H9 (cell line): ENCODE data around the gene ITGB2. TPM values are rescaled to one million over a fixed set of nuclear protein-coding genes. Genes with fewer than 3 reads are reported as not detected.
A peak's percentile ranks its signal among the peaks of the same experiment; 100 is the strongest.

Experiments used
- DNase-seq: peaks from one replicate; pipeline ENCODE4 v3.0.0-alpha.2; 2017
- H2AFZ ChIP-seq: one replicate; pipeline ENCODE4 v1.6.1; 2013; ENCODE audit warnings: mild to moderate bottlenecking, low read length, control low read depth, moderate library complexity
- H2AK5ac ChIP-seq: 2 replicates; pipeline ENCODE4 v1.6.1; 2013; ENCODE audit warnings: low read length, control low read depth, mixed read lengths; ENCODE audit not compliant: insufficient read length
- H2BK120ac ChIP-seq: one replicate; pipeline ENCODE4 v1.6.1; 2013; ENCODE audit warnings: low read depth, mild to moderate bottlenecking, low read length, control low read depth, inconsistent platforms; ENCODE audit not compliant: poor library complexity, severe bottlenecking
- H2BK12ac ChIP-seq: 2 replicates; pipeline ENCODE4 v1.6.1; 2013; ENCODE audit warnings: low read length, control low read depth, mixed read lengths, low read depth; ENCODE audit not compliant: insufficient read length
- H2BK15ac ChIP-seq: 2 replicates; pipeline ENCODE4 v1.6.1; 2013; ENCODE audit warnings: low read depth, low read length, control low read depth
- H2BK20ac ChIP-seq: one replicate; pipeline ENCODE4 v1.6.1; 2013; ENCODE audit warnings: low read depth, mild to moderate bottlenecking, low read length, control low read depth, inconsistent platforms; ENCODE audit not compliant: poor library complexity, severe bottlenecking
- H2BK5ac ChIP-seq: 2 replicates; pipeline ENCODE4 v1.6.1; 2013; ENCODE audit warnings: low read length, control low read depth, mixed read lengths; ENCODE audit not compliant: insufficient read length
- H3K14ac ChIP-seq: 2 replicates; pipeline ENCODE4 v1.6.1; 2013; ENCODE audit warnings: low read length, control low read depth; ENCODE audit not compliant: insufficient read depth
- H3K18ac ChIP-seq: 2 replicates; pipeline ENCODE4 v1.6.1; 2013; ENCODE audit warnings: low read depth, mild to moderate bottlenecking, mixed read lengths, low read length, control low read depth; ENCODE audit not compliant: insufficient read length
- H3K23ac ChIP-seq: 2 replicates; pipeline ENCODE4 v1.6.1; 2013; ENCODE audit warnings: low read length, control low read depth, mixed read lengths, low read depth; ENCODE audit not compliant: insufficient read length
- H3K23me2 ChIP-seq: 2 replicates; pipeline ENCODE4 v1.6.1; 2013; ENCODE audit warnings: low read depth, mild to moderate bottlenecking, mixed read lengths, low read length, control low read depth; ENCODE audit not compliant: insufficient read length, poor library complexity, severe bottlenecking
- H3K27ac ChIP-seq: 2 replicates; pipeline ENCODE4 v1.5.1; 2013; ENCODE audit warnings: low read length, control low read depth, mixed read lengths, low read depth; ENCODE audit not compliant: insufficient read length
- H3K27me3 ChIP-seq: 2 replicates; pipeline ENCODE4 v1.6.1; 2013; ENCODE audit warnings: low read length, control low read depth, inconsistent platforms; ENCODE audit not compliant: insufficient read depth
- H3K4ac ChIP-seq: 2 replicates; pipeline ENCODE4 v1.6.1; 2013; ENCODE audit warnings: low read depth, mild to moderate bottlenecking, control low read depth, inconsistent platforms, low read length, moderate library complexity
- H3K4me1 ChIP-seq: 2 replicates; pipeline ENCODE4 v1.6.1; 2013; ENCODE audit warnings: low read length, control low read depth, inconsistent platforms; ENCODE audit not compliant: insufficient read depth
- H3K4me2 ChIP-seq: 2 replicates; pipeline ENCODE4 v1.6.1; 2013; ENCODE audit warnings: low read length, control low read depth, mixed read lengths; ENCODE audit not compliant: insufficient read length, insufficient read depth
- H3K56ac ChIP-seq: 2 replicates; pipeline ENCODE4 v1.6.1; 2013; ENCODE audit warnings: low read depth, mild to moderate bottlenecking, mixed read lengths, low read length, control low read depth; ENCODE audit not compliant: insufficient read length
- H3K79me1 ChIP-seq: 2 replicates; pipeline ENCODE4 v1.6.1; 2013; ENCODE audit warnings: low read depth, mild to moderate bottlenecking, moderate library complexity, low read length, control low read depth, inconsistent platforms; ENCODE audit not compliant: insufficient read depth, poor library complexity, severe bottlenecking
- H3K79me2 ChIP-seq: 2 replicates; pipeline ENCODE4 v1.6.1; 2013; ENCODE audit warnings: low read length, control low read depth, inconsistent platforms; ENCODE audit not compliant: insufficient read depth
- H3K9ac ChIP-seq: 2 replicates; pipeline ENCODE4 v1.6.1; 2013; ENCODE audit warnings: low read length, control low read depth, mixed read lengths; ENCODE audit not compliant: insufficient read length; ENCODE audit errors: extremely low read depth
- H3K9me3 ChIP-seq: one replicate; pipeline ENCODE4 v1.6.1; 2013; ENCODE audit warnings: low read depth, low read length, inconsistent platforms; ENCODE audit not compliant: control insufficient read depth
- H3T11ph ChIP-seq: one replicate; pipeline ENCODE4 v1.6.1; 2013; ENCODE audit warnings: mild to moderate bottlenecking, low read length, control low read depth, inconsistent platforms
- H4K20me1 ChIP-seq: one replicate; pipeline ENCODE4 v1.6.1; 2013; ENCODE audit not compliant: control insufficient read depth, insufficient read length, insufficient read depth
- H4K5ac ChIP-seq: 2 replicates; pipeline ENCODE4 v1.6.1; 2013; ENCODE audit warnings: low read depth, mild to moderate bottlenecking, mixed read lengths, low read length, control low read depth; ENCODE audit not compliant: insufficient read length
- H4K8ac ChIP-seq: replicated peaks from 2 replicates; pipeline ENCODE4 v1.6.1; 2013; ENCODE audit warnings: low read length, control low read depth, mixed read lengths, low read depth; ENCODE audit not compliant: insufficient read length
- H4K91ac ChIP-seq: 2 replicates; pipeline ENCODE4 v1.6.1; 2013; ENCODE audit warnings: low read depth, mild to moderate bottlenecking, moderate library complexity, mixed read lengths, low read length, control low read depth; ENCODE audit not compliant: insufficient read length
- H3K27ac Mint-ChIP-seq, 3 experiments: 2 replicates in 2 of 3; 3 replicates in 1 of 3; pipeline ENCODE4 v1.8.0; 2020 to 2021; ENCODE audit warnings: mixed read lengths in 3 of 3, mild to moderate bottlenecking in 1 of 3, moderate library complexity in 1 of 3
- H3K27me3 Mint-ChIP-seq: 2 replicates; pipeline ENCODE4 v1.8.0; 2021; ENCODE audit warnings: low read depth, mild to moderate bottlenecking, moderate library complexity, mixed read lengths
- H3K36me3 Mint-ChIP-seq, 3 experiments: 2 replicates in 2 of 3; 3 replicates in 1 of 3; pipeline ENCODE4 v1.8.0; 2020 to 2021; ENCODE audit warnings: low read depth in 3 of 3, mixed read lengths in 3 of 3; ENCODE audit not compliant: insufficient read depth in 1 of 3
- H3K4me1 Mint-ChIP-seq, 2 experiments: 2 replicates each; pipeline ENCODE4 v1.8.0; 2020; ENCODE audit warnings: mixed read lengths in 2 of 2
- H3K4me3 Mint-ChIP-seq, 2 experiments: 2 replicates in 1 of 2; 3 replicates in 1 of 2; pipeline ENCODE4 v1.8.0; 2020 to 2021; ENCODE audit warnings: mild to moderate bottlenecking in 2 of 2, mixed read lengths in 2 of 2, moderate library complexity in 1 of 2
- H3K9me3 Mint-ChIP-seq, 2 experiments: 2 replicates in 1 of 2; 3 replicates in 1 of 2; pipeline ENCODE4 v1.8.0; 2020; ENCODE audit warnings: mild to moderate bottlenecking in 2 of 2, mixed read lengths in 2 of 2, moderate library complexity in 1 of 2
- WGBS: extraction: QIAGEN DNeasy Blood & Tissue Kit; methylation state at CpG from one replicate; pipeline ENCODE4 v1.1.7; 2013; ENCODE audit warnings: missing lambda C conversion rate, low lambda C conversion rate, mixed read lengths; ENCODE audit not compliant: insufficient read length; ENCODE audit errors: extremely low coverage; 5-methylcytosine and 5-hydroxymethylcytosine counted together
- total RNA-seq: library from RNA; stranded (reverse); gene quantifications from 2 replicates; pipeline ENCODE4 v1.2.1, GENCODE V29; 2021
- TF ChIP-seq, protein P1 (sequence below): fragments of 200-600 bp; sonication (generic); conservative IDR thresholded peaks from 3 replicates; pipeline ENCODE4 v1.8.0; 2021; ENCODE audit warnings: antibody characterized with exemption, mild to moderate bottlenecking

Gene ITGB2
- total RNA-seq, 1 experiment from 2014 or later, result 1.1 TPM

DNA sequence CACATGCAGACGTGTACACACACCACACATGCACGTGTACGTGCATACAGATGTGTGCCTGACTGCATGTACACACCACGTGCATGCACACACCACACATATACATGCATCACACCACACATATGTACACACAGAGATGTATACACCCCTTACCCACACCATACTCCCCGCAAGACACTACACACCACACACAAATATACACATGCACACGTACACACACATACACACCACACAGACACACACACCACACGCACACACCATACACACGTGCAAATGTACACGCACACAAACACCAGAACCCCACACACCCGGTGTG is 9.7 kb downstream of the ITGB2 start:
- H3K4ac ChIP-seq, result no peak overlapping the region
- no peaks in the 10 kb centered on the region for H3K4me1 ChIP-seq
- Mint-ChIP-seq H3K27ac (no peak overlapping the region), H3K27me3 (peaks cover 7% of the 10 kb centered on the region), H3K36me3 (no peaks in the 10 kb centered on the region), H3K4me3 (0 out of 5 replicates have a peak overlapping the region, but pooled peaks of 1 of the 2 experiments have one; percentile 27), H3K9me3 (peaks cover 0 to 4% of the 10 kb centered on the region in 2 experiments; a peak in 1 of 5 replicates), H3K4me1 (peaks cover 0 to 12% of the 10 kb centered on the region in 2 experiments; a peak in 2 of 4 replicates)
- H3K18ac ChIP-seq, result no peak overlapping the region
- no peak overlapping the region for H3K4me2 ChIP-seq
- no peak overlapping the region for H2BK12ac ChIP-seq
- H4K5ac ChIP-seq, result no peak overlapping the region
- no CpG with 5 or more reads among the region's 10 CpGs for WGBS
- no peaks in the 10 kb centered on the region for H3K23me2 ChIP-seq
- no peaks in the 10 kb centered on the region for H3K9me3 ChIP-seq
- H2BK15ac ChIP-seq, result no peak overlapping the region
- H3K27me3 ChIP-seq, result no peaks in the 10 kb centered on the region; the same call in 1 of the 2 replicates
- no peak overlapping the region for H2BK20ac ChIP-seq
- no peaks in the 10 kb centered on the region for H3K79me2 ChIP-seq
- H3K9ac ChIP-seq, result no peak overlapping the region
- no peak overlapping the region for H4K91ac ChIP-seq
- H2AK5ac ChIP-seq, result no peak overlapping the region
- H3K23ac ChIP-seq, result no peak overlapping the region
- H3K79me1 ChIP-seq, result no peaks in the 10 kb centered on the region
- H3K27ac ChIP-seq, result no peak overlapping the region
- H3K14ac ChIP-seq, result no peak overlapping the region
- H2AFZ ChIP-seq, result no peak overlapping the region
- H4K20me1 ChIP-seq, result no peaks in the 10 kb centered on the region
- no peak overlapping the region for H2BK120ac ChIP-seq
- no peak overlapping the region for H3K56ac ChIP-seq
- H3T11ph ChIP-seq, result no peak overlapping the region
- TF ChIP-seq, protein P1, sequence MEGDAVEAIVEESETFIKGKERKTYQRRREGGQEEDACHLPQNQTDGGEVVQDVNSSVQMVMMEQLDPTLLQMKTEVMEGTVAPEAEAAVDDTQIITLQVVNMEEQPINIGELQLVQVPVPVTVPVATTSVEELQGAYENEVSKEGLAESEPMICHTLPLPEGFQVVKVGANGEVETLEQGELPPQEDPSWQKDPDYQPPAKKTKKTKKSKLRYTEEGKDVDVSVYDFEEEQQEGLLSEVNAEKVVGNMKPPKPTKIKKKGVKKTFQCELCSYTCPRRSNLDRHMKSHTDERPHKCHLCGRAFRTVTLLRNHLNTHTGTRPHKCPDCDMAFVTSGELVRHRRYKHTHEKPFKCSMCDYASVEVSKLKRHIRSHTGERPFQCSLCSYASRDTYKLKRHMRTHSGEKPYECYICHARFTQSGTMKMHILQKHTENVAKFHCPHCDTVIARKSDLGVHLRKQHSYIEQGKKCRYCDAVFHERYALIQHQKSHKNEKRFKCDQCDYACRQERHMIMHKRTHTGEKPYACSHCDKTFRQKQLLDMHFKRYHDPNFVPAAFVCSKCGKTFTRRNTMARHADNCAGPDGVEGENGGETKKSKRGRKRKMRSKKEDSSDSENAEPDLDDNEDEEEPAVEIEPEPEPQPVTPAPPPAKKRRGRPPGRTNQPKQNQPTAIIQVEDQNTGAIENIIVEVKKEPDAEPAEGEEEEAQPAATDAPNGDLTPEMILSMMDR, result no peak
- no peak overlapping the region for H2BK5ac ChIP-seq
- no peak overlapping the region for H4K8ac ChIP-seq
- no peak for DNase-seq
